ENCODE measurements around the gene COPB2. TPM values are rescaled to one million over a fixed set of nuclear protein-coding genes. Genes with fewer than 3 reads are reported as not detected.

The COPB2 gene
- total and polyA plus RNA-seq, 2 of the 4 experiments (the other 2 are of a cell fraction): 179 to 363 TPM

GRCh38 chr3:139313921-139314320 is 75.5 kb downstream of the COPB2 start:
- DNase-seq (no peak), ATAC-seq (ENCODE audit: low read depth) (no peak)
- CTCF ChIA-PET: interaction anchor here (1.0 kb wide), 1 partner anchor 15 kb away, joined by 3 read pairs; no protein-coding TSS in a partner anchor
- intact Hi-C loops (cut with micrococcal nuclease) (no loop called here), dilution Hi-C loops (cut with HindIII; ENCODE audit: low sequenced_read_pairs, unreplicated experiment) (no loop called here), in situ Hi-C loops (cut with MboI; ENCODE audit: low sequenced_read_pairs) (loop anchor here (10.0 kb wide), 1 partner anchor 189 kb away; no protein-coding TSS in a partner anchor)
- peak overlapping the region; percentile 36; the same call in 1 of the 2 replicates for H2AK5ac ChIP-seq (ENCODE audit: low read depth, low read length)
- H3K4me3 ChIP-seq (ENCODE audit: insufficient read depth, low read depth, low read length): no peak overlapping the region
- 0 out of 2 replicates have a peak overlapping the region, but pooled peaks have one; percentile 98 for H4K91ac ChIP-seq (ENCODE audit: insufficient read depth, low read depth, low read length)
- no peaks in the 10 kb centered on the region for H4K20me1 ChIP-seq (ENCODE audit: insufficient read depth, low read length)
- no peak overlapping the region for H4K5ac ChIP-seq (ENCODE audit: low read depth, low read length)
- no peak overlapping the region for H2AK9ac ChIP-seq (replicated peaks; ENCODE audit: low read depth, low read length, poor library complexity)
- peak overlapping the region; percentile 65; the same call in 1 of the 2 replicates for H2BK20ac ChIP-seq (ENCODE audit: low read depth, low read length)
- H2AFZ ChIP-seq (replicated peaks; ENCODE audit: low read length, poor library complexity): no peak overlapping the region
- no peaks in the 10 kb centered on the region for H3K9me3 ChIP-seq (ENCODE audit: control insufficient read depth, insufficient read depth, low read length)
- no peak overlapping the region for H3K27ac ChIP-seq (ENCODE audit: insufficient read depth, low read length)
- H3K27me3 ChIP-seq (ENCODE audit: control insufficient read depth, insufficient read depth, low read length): no peaks in the 10 kb centered on the region; the same call in 1 of the 2 replicates
- POLR2A ChIA-PET (ENCODE audit: unreplicated experiment): no interaction called here
- H3K4me2 ChIP-seq (ENCODE audit: low read depth, low read length): no peak overlapping the region
- no peak overlapping the region for H3K23ac ChIP-seq (ENCODE audit: low read depth, low read length)
- TF ChIP-seq RCOR1 (IDR thresholded peaks at IDR 0.05; ENCODE audit: insufficient replicate concordance, low read length): no peak
- TF ChIP-seq, protein P1, sequence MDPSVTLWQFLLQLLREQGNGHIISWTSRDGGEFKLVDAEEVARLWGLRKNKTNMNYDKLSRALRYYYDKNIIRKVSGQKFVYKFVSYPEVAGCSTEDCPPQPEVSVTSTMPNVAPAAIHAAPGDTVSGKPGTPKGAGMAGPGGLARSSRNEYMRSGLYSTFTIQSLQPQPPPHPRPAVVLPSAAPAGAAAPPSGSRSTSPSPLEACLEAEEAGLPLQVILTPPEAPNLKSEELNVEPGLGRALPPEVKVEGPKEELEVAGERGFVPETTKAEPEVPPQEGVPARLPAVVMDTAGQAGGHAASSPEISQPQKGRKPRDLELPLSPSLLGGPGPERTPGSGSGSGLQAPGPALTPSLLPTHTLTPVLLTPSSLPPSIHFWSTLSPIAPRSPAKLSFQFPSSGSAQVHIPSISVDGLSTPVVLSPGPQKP (IDR thresholded peaks at IDR 0.05; ENCODE audit: borderline replicate concordance, low read depth, low read length): no peak
- TF ChIP-seq POLR2A (IDR thresholded peaks at IDR 0.05; ENCODE audit: low read depth, low read length): no peak
- peaks cover 23% of the 10 kb centered on the region for H3K4me1 ChIP-seq (ENCODE audit: control insufficient read depth, insufficient read depth, low read length)
- H3K9ac ChIP-seq (ENCODE audit: low read depth, low read length): no peak overlapping the region
- H3K36me3 ChIP-seq (ENCODE audit: control insufficient read depth, insufficient read depth, low read length): no peaks in the 10 kb centered on the region
- H3K56ac ChIP-seq (ENCODE audit: extremely low read depth, insufficient read depth, low read length): no peak overlapping the region
- H3K4ac ChIP-seq (ENCODE audit: low read depth, low read length): no peak overlapping the region; the same call in 1 of the 2 replicates
- 100% methylated on average over 2 of the region's 5 CpGs; no CpG with 5 or more reads in 1 of the 2 experiments for WGBS, 2 experiments (ENCODE audit: extremely low coverage in 2 of 2, insufficient read length in 1 of 2)
- H3K18ac ChIP-seq (ENCODE audit: low read depth, low read length): no peak overlapping the region
- 0 out of 3 replicates have a peak overlapping the region, but pooled peaks have one; percentile 64 for H2BK15ac ChIP-seq (ENCODE audit: low read depth, low read length)
- H3K9me1 ChIP-seq (ENCODE audit: insufficient read depth, low read length): peaks cover 34% of the 10 kb centered on the region
- no TSS peak for BruUV-seq (replicated peaks)
- no peak overlapping the region for H2BK5ac ChIP-seq (ENCODE audit: low read depth, low read length, poor library complexity, severe bottlenecking)
- no peak overlapping the region for H3K14ac ChIP-seq (replicated peaks; ENCODE audit: low read depth, low read length)
- H2BK120ac ChIP-seq (ENCODE audit: low read depth, low read length): peak overlapping the region; percentile 64
- H4K8ac ChIP-seq (ENCODE audit: low read depth in 2 of 2, low read length in 2 of 2): no peak overlapping the region
- no peaks in the 10 kb centered on the region; a peak in 1 of 4 replicates for H3K79me1 ChIP-seq (ENCODE audit: low read depth in 1 of 2, low read length in 2 of 2)
